Fibroblast of skin of scalp (primary cell): ENCODE data around the gene GPS1.

Source experiments
- DNase-seq: peaks from one replicate; pipeline ENCODE4 v3.0.0-alpha.2; 2013

The GPS1 gene

GRCh38 chr17:82060001-82060380, 8.3 kb downstream of the GPS1 start:
- DNase-seq: no peak

- DNase-seq: no peak
These were observed 8.9 kb downstream of the GPS1 start for GRCh38 chr17:82060614-82061013.

GRCh38 chr17:82061047-82061925, 9.6 kb downstream of the GPS1 start:
- DNase-seq: no peak

GRCh38 chr17:82062076-82062983, 10.6 kb downstream of the GPS1 start:
- DNase-seq: no peak

GRCh38 chr17:82062984-82063368, 11.3 kb downstream of the GPS1 start:
- DNase-seq: no peak

- no peak for DNase-seq
These were observed 12.0 kb downstream of the GPS1 start for GRCh38 chr17:82063424-82064415.

- DNase-seq: no peak
These were observed 12.9 kb downstream of the GPS1 start for GRCh38 chr17:82064433-82065192.

GRCh38 chr17:82065193-82065637, 13.5 kb downstream of the GPS1 start:
- peak; percentile 18 for DNase-seq

- peak; percentile 67 for DNase-seq
These were observed 14.1 kb downstream of the GPS1 start, which contains the start of gene DUS1L for GRCh38 chr17:82065638-82066303. Gene DUS1L (minus strand): TSS chr17:82065804. CDS start chr17:82065059, 745 bp downstream.

- DNase-seq: no peak
These were observed 18.9 kb downstream of the GPS1 start for GRCh38 chr17:82070611-82071010.

- DNase-seq: no peak
These were observed 21.1 kb downstream of the GPS1 start for GRCh38 chr17:82072827-82073226.

- no peak for DNase-seq
These were observed 21.7 kb downstream of the GPS1 start for GRCh38 chr17:82073446-82073845.

- no peak for DNase-seq
These were observed 24.5 kb downstream of the GPS1 start for GRCh38 chr17:82076018-82076784.

- no peak for DNase-seq
These were observed 25.3 kb downstream of the GPS1 start for GRCh38 chr17:82076785-82077591.

- no peak for DNase-seq
These were observed 26.1 kb downstream of the GPS1 start for GRCh38 chr17:82077617-82078358.

GRCh38 chr17:82078433-82078832, 26.7 kb downstream of the GPS1 start:
- no peak for DNase-seq

- DNase-seq: no peak
These were observed 27.4 kb downstream of the GPS1 start for GRCh38 chr17:82079001-82079677.
